D721Med (cell line): Measurements from ENCODE around the gene TOM1L1.

Source experiments
- DNase-seq: peaks from one replicate; pipeline ENCODE4 v3.0.0; 2011; ENCODE audit warnings: low spot score; ENCODE audit not compliant: insufficient read length
- FAIRE-seq: peaks from 2 replicates; lab custom pipeline; 2011; peaks lifted over from hg19 to GRCh38; lab: Jason Lieb, UNC
- CTCF ChIP-seq: IDR thresholded peaks from 2 replicates; pipeline ENCODE4 v1.5.1; 2012; ENCODE audit warnings: mild to moderate bottlenecking, control low read depth; ENCODE audit not compliant: insufficient read depth; ENCODE audit errors: missing control alignments

The TOM1L1 gene

GRCh38 chr17:54927525-54927924, 26.9 kb downstream of the TOM1L1 start:
- FAIRE-seq (no peak), DNase-seq (no peak)
- no peak for TF ChIP-seq CTCF

GRCh38 chr17:54932711-54933110, 32.1 kb downstream of the TOM1L1 start:
- DNase-seq, result no peak
- FAIRE-seq, result no peak
- no peak for TF ChIP-seq CTCF

DNA sequence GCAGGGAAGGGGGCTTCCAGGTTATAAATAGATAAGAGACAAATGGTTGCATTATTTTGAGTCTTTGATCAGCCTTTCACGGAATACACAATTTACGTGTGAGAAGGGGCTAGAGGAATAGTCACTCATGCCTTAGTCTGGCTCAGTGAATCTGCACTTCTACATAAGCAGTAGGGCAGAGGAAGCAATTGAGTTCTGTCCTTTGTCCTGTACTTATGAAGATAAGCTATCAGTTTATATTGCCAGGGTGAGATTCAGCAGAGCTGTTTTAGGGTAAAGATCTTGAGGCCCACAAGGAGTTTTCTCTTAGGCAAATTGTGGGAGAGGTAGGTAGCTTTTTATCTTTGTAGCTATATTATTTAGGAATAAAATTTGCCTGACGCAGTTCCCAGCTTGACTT, 33.3 kb downstream of the TOM1L1 start:
- DNase-seq (no peak), FAIRE-seq (no peak)
- no peak for TF ChIP-seq CTCF

GRCh38 chr17:54935471-54935870, 34.8 kb downstream of the TOM1L1 start:
- TF ChIP-seq CTCF, result no peak
- no peak for DNase-seq
- no peak for FAIRE-seq

DNA sequence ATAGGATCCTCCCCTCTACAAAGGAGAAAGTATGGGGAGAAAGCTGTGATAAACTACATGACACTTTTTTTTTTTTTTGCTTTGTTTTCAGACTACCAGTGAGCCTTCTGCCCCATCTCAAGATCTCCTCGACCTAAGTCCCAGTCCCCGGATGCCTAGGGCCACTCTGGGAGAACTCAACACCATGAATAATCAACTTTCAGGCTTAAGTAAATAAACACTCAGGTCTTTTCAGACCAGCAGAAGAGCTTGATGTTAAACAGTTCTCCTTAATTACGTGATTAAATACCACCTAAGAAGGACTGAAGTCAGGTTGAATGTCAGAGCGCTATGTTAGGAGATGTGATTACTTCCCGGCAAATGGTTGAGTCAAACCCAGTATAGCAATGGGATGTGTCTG, 36.4 kb downstream of the TOM1L1 start:
- no peak for FAIRE-seq
- TF ChIP-seq CTCF, result no peak
- DNase-seq, result no peak

DNA sequence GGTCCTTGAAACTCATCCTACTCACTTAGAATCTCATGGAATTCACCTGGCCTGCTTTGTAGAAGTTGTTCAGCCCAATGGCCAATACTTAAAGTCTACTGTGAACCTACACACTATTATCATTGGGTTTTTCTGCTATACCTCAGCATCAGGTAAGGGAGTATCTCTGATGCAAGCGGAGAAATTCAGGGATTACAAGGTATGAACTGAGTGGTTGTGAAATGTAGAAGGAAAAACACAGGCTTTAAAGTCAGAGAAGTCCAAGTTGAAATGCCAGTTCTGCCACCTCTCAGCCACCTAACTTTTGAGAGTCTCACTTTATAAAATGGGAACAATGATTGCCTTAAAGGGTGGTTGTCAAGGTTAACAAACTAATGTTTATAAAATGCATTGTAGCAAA, 36.8 kb downstream of the TOM1L1 start:
- DNase-seq (no peak), FAIRE-seq (no peak)
- TF ChIP-seq CTCF, result no peak

DNA sequence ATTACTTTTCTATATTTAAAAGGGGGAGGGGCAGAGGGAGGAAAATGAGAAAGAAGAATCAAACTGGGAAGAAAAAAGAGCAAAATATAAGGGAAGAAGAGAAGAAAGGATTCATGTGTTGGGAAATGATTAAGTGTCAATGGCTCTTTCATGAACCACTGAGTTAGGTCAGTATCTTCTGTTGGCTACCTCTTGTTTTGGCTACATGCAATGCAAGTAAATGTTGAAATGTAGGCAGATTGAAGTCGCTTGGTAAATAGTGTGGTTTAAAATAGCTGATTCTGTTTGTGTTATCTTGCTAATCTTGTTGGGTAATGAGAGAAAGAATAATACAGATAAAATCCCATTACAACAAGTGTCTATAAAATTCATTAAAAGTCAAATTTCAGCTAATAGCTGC, 40.6 kb downstream of the TOM1L1 start:
- no peak for TF ChIP-seq CTCF
- DNase-seq, result no peak
- no peak for FAIRE-seq
